IMR-90 (cell line): ENCODE measurements around the gene RNU2-63P.

Source experiments
- CTCF ChIP-seq: conservative IDR thresholded peaks from 2 replicates; pipeline ENCODE4 v1.5.1; 2012; ENCODE audit warnings: mild to moderate bottlenecking, low read depth, low read length, improper control_type of control experiment
- MAZ ChIP-seq: IDR thresholded peaks from 2 replicates; pipeline ENCODE4 v1.6.1; 2012; ENCODE audit warnings: low read depth, mild to moderate bottlenecking, low read length, improper control_type of control experiment, moderate library complexity, borderline replicate concordance
- POLR2A ChIP-seq: IDR thresholded peaks from 2 replicates; pipeline ENCODE4 v1.6.1; 2012; ENCODE audit warnings: mild to moderate bottlenecking, low read depth, low read length
- RCOR1 ChIP-seq: IDR thresholded peaks from 2 replicates; pipeline ENCODE4 v1.6.1; 2012; ENCODE audit warnings: mild to moderate bottlenecking, low read length, improper control_type of control experiment; ENCODE audit not compliant: insufficient replicate concordance
- SMC3 ChIP-seq: fragments of 150-350 bp; IDR thresholded peaks from 2 replicates; pipeline ENCODE4 v1.6.1; 2016; ENCODE audit warnings: low read depth, mild to moderate bottlenecking, antibody characterized with exemption, low read length, moderate library complexity

DNA sequence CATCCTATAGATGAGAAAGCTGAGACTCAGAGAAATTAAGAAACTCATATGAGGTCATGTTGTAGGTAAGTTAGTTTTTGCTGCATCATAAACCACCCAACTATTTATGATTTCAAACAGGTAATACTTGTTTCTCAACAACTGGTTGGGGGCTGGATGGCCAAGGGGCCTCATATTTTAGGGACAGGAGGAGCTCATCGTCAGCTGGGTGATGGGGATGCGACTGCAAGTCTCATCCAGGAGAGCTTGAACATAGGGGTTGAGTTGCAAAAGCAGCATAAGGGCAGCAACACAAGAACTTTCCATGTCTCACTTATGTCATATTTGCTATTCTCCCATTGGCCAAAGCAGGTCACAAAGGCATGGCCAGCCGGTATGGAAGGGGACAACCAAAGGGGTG, 3.6 kb upstream of the RNU2-63P start:
- TF ChIP-seq MAZ: no peak
- TF ChIP-seq CTCF: no peak
- no peak for TF ChIP-seq RCOR1
- TF ChIP-seq SMC3: no peak
- TF ChIP-seq POLR2A: no peak
